Mucosa of descending colon (tissue), 3 donors: ENCODE data around the gene PLEKHH2. TPM values are rescaled to one million over a fixed set of nuclear protein-coding genes. Genes with fewer than 3 reads are reported as not detected.

ENCODE experiments used
- ATAC-seq: fragments of 200-7000 bp; cut with Tn5 transposase; one replicate; pipeline ENCODE4 v1.9.1; 2020; ENCODE audit warnings: mild to moderate bottlenecking, moderate library complexity
- DNase-seq, 3 donors: peaks; one replicate each; pipeline ENCODE4 v3.0.0-alpha.2; 2020
- H3K36me3 ChIP-seq: fragments of 200-600 bp; one replicate; pipeline ENCODE4 v1.8.0; 2021; ENCODE audit warnings: low read depth, mild to moderate bottlenecking
- H3K4me1 ChIP-seq: fragments of 200-600 bp; one replicate; pipeline ENCODE4 v1.8.0; 2021; ENCODE audit warnings: low read depth, mild to moderate bottlenecking
- H3K4me3 ChIP-seq: fragments of 200-600 bp; one replicate; pipeline ENCODE4 v1.8.0; 2021; ENCODE audit warnings: mild to moderate bottlenecking
- H3K9me3 ChIP-seq: fragments of 200-600 bp; one replicate; pipeline ENCODE4 v1.8.0; 2021; ENCODE audit warnings: mild to moderate bottlenecking
- intact Hi-C, 2 donors: fragments of 100-400 bp; cut with DNase I in 1 of 2; cut with micrococcal nuclease in 1 of 2; formaldehyde crosslinking; loops; one replicate each; pipeline versions ENCODE4 v1.11.0 to v1.11.1; 2022; cut with DNase I, micrococcal nuclease
- total RNA-seq, 3 donors: library from RNA; stranded (reverse); fragmentation: NEBNext Ultra II Directional in 2 of 3; extraction: Animal tissue kit (Norgen Biotek cat#: 25700) in 2 of 3; gene quantifications; one replicate each; pipeline versions ENCODE4 v1.2.1 to v1.2.4, GENCODE V29; 2021 to 2023
- TF ChIP-seq, protein P1 (sequence below): fragments of 200-600 bp; IDR thresholded peaks from one replicate; pipeline ENCODE4 v1.8.0; 2022; ENCODE audit warnings: antibody characterized with exemption, mild to moderate bottlenecking
- donor health status: DM: no; HTN: no; CAD: no; lungs with moderate emphysema.
- donor health status: DM: no; HTN: no; CAD: no.
- donor health status: DM: no; HTN: yes; CAD: no.

The PLEKHH2 gene
- total RNA-seq, 3 donors from 2014 or later, result 2.6 to 25.6 (median 4.1) TPM

DNA sequence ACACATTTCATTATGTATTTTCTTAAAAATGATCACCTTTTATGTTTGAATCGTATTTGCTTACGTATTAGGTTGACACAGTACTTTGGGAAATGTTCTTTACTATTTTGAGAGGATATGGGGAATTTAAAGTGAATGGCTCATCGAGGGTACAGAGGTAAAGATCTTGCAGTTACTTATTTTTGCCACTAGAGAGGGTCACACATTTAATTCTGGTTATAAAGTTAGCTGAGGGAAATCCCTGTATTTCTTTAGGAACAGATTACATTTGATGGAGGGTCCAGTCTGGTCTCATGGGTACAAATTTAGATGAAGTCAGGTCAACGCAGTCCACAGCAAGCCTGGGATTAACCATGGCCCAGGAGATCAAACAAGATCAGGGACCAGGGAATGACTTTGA lies 161.2 kb downstream of the PLEKHH2 start:
- ATAC-seq, result peak; percentile 36

DNA sequence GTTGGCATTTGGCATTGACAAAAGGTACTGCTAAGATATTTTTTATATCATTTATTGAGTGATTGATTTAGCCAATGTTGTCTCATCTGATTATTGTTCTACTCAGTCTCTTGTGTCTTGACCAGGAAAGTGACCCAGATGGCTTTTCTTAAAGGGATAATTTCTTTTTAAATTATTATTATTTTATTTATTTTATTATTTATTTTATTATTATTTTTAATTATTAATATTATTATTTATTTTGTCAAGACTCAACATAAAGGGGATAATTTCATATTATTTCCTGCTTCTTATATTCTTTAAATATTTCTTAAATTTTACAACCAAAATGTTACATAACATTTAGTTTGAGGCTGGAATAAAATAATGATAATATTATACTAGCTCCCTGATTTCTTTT lies 163.8 kb downstream of the PLEKHH2 start:
- Histone ChIP-seq H3K36me3 (no peaks in the 10 kb centered on the region), H3K9me3 (no peaks in the 10 kb centered on the region), H3K4me3 (no peak overlapping the region), H3K4me1 (no peaks in the 10 kb centered on the region)
- ATAC-seq (no peak), DNase-seq (no peak)
- TF ChIP-seq, protein P1, sequence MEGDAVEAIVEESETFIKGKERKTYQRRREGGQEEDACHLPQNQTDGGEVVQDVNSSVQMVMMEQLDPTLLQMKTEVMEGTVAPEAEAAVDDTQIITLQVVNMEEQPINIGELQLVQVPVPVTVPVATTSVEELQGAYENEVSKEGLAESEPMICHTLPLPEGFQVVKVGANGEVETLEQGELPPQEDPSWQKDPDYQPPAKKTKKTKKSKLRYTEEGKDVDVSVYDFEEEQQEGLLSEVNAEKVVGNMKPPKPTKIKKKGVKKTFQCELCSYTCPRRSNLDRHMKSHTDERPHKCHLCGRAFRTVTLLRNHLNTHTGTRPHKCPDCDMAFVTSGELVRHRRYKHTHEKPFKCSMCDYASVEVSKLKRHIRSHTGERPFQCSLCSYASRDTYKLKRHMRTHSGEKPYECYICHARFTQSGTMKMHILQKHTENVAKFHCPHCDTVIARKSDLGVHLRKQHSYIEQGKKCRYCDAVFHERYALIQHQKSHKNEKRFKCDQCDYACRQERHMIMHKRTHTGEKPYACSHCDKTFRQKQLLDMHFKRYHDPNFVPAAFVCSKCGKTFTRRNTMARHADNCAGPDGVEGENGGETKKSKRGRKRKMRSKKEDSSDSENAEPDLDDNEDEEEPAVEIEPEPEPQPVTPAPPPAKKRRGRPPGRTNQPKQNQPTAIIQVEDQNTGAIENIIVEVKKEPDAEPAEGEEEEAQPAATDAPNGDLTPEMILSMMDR, result no peak
- intact Hi-C loops, result no loop called here

More for the DNA sequence above, 161.2 kb downstream of the PLEKHH2 start:
- DNase-seq, result no peak
- no peaks in the 10 kb centered on the region for H3K36me3 ChIP-seq
- no peaks in the 10 kb centered on the region for H3K4me1 ChIP-seq
- H3K9me3 ChIP-seq, result no peaks in the 10 kb centered on the region
- TF ChIP-seq, protein P1, result no peak
- no peak overlapping the region for H3K4me3 ChIP-seq
- intact Hi-C loops, result no loop called here

DNA sequence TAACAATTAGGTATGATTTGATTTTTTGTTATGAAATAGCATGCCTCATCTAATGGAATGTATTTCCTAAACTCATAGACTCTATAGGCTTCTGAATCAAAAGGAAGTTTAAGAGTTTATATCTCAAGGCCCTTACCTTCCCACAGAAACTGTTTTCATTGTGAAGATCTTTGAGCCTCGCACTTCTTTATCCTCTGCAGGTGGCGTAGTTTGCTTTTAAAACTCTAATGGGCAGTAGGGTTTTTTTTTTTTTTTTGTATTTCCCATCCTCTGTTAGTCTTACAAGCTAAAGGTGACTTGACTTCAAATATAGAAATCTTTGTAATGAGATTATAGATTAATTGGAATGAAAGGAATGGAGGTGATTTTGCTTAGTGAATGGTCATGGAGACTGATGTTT lies 165.1 kb downstream of the PLEKHH2 start:
- DNase-seq, result no peak
- intact Hi-C loops, result no loop called here
- Histone ChIP-seq H3K36me3 (no peaks in the 10 kb centered on the region), H3K9me3 (no peaks in the 10 kb centered on the region), H3K4me3 (no peak overlapping the region), H3K4me1 (no peaks in the 10 kb centered on the region)
- TF ChIP-seq, protein P1, result no peak
- ATAC-seq, result peak; percentile 57

DNA sequence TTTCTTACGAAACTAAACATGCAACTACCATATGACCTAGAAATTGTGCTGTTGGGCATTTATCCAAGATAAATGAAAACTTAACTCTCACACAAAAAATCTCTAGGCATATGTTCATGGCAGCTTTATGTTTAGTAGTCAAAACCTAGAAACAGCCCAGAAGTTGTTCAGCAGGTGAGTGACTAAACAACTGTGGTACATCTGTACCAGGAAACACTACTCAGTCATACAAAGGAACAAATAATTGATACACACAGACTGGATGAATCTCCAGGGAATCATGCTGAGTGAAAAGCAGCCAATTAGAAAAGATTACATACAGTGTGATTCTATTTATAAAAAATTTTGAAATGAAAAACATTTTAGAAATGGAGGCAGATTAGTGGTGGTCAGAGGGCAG lies 166.1 kb downstream of the PLEKHH2 start:
- TF ChIP-seq, protein P1, result no peak
- H3K4me3 ChIP-seq, result no peak overlapping the region
- H3K4me1 ChIP-seq, result no peaks in the 10 kb centered on the region
- intact Hi-C loops, result no loop called here
- H3K9me3 ChIP-seq, result no peaks in the 10 kb centered on the region
- DNase-seq (no peak), ATAC-seq (peak; percentile 78)
- no peaks in the 10 kb centered on the region for H3K36me3 ChIP-seq

DNA sequence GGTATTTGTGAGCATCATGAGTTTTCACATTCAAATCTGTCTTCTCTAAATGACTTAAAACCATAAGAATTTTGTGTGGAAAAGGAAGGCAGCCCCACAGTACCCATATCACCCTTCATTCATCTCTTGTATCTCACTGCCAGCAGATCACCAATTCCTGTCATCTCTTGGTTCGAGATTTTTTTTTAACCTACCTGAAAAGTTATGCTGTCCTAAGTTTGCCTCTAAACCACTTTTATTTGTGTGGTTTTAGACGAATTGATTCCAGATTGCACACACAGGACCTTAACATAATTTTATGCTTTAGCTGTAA lies 169.6 kb downstream of the PLEKHH2 start:
- Histone ChIP-seq H3K4me3 (no peak overlapping the region), H3K9me3 (no peaks in the 10 kb centered on the region), H3K4me1 (no peaks in the 10 kb centered on the region), H3K36me3 (no peaks in the 10 kb centered on the region)
- TF ChIP-seq, protein P1, result no peak
- intact Hi-C loops, result no loop called here
- ATAC-seq, result no peak
- no peak for DNase-seq

DNA sequence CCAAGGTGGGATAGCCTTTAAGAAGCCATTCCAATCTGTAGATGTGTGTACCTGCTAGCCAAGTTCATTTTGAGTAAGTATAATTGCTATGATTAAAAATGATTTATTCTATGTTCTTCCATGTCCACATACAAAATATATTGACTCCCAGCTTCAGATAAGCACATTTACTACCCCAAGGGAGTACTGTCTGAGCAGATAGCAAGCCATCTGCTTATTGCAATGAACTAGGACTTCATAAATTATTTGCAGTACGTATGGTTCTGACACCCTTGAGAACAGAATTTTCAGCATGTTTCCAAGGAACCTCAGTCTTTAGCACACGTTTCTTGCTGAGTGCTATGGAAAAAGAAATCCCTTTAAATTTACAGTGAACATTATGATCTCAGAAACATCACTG lies 173.4 kb downstream of the PLEKHH2 start:
- ATAC-seq (no peak), DNase-seq (no peak)
- intact Hi-C loops, result no loop called here
- TF ChIP-seq, protein P1, result no peak
- no peaks in the 10 kb centered on the region for H3K36me3 ChIP-seq
- H3K4me3 ChIP-seq, result no peak overlapping the region
- H3K4me1 ChIP-seq, result no peaks in the 10 kb centered on the region
- H3K9me3 ChIP-seq, result no peaks in the 10 kb centered on the region
